Activated CD4-positive, alpha-beta T cell treated with anti-CD3 and anti-CD28 coated beads for 36 hours (primary cell): ENCODE measurements around the gene MAST2. TPM values are rescaled to one million over a fixed set of nuclear protein-coding genes. Genes with fewer than 3 reads are reported as not detected.
"Not testable (repeated sequence)": the region's sequence is repeated elsewhere in the genome, so short reads cannot be mapped to it uniquely, and the experiment has no call there.

Experiments used
- ATAC-seq: fragments of 200-7000 bp; cut with Tn5 transposase; one replicate; pipeline ENCODE4 v1.10.0; 2021; ENCODE audit warnings: mild to moderate bottlenecking, moderate library complexity
- CTCF ChIA-PET: fragments of 350-600 bp; sonication (Branson Sonifier 250); formaldehyde crosslinking; loops from one replicate; lab custom pipeline; 2021; ENCODE audit warnings: antibody characterized with exemption; lab: Charles Lee
- POLR2A ChIA-PET: fragments of 350-600 bp; sonication (Branson Sonifier 250); formaldehyde crosslinking; loops from one replicate; lab custom pipeline; 2021; ENCODE audit warnings: antibody characterized with exemption, inconsistent platforms; lab: Charles Lee
- DNase-seq: peaks from one replicate; pipeline ENCODE4 v3.0.0-alpha.2; 2020
- H3K27ac Mint-ChIP-seq: one replicate; pipeline ENCODE4 v1.8.0; 2021; ENCODE audit warnings: mixed read lengths
- H3K27me3 Mint-ChIP-seq: one replicate; pipeline ENCODE4 v1.8.0; 2021; ENCODE audit warnings: mixed read lengths
- H3K36me3 Mint-ChIP-seq: one replicate; pipeline ENCODE4 v1.8.0; 2021; ENCODE audit warnings: low read depth, mixed read lengths
- H3K4me1 Mint-ChIP-seq: one replicate; pipeline ENCODE4 v1.8.0; 2021; ENCODE audit warnings: mixed read lengths
- H3K4me3 Mint-ChIP-seq: one replicate; pipeline ENCODE4 v1.8.0; 2021; ENCODE audit warnings: mild to moderate bottlenecking, moderate library complexity, mixed read lengths
- H3K9me3 Mint-ChIP-seq: one replicate; pipeline ENCODE4 v1.8.0; 2021; ENCODE audit warnings: low read depth, mixed read lengths
- intact Hi-C, 2 experiments: fragments of 100-400 bp; cut with DNase I in 1 of 2; cut with micrococcal nuclease in 1 of 2; formaldehyde crosslinking; loops; one replicate each; pipeline versions ENCODE4 v1.14.2 to v1.15.1; 2022 to 2024; cut with DNase I, micrococcal nuclease
- total RNA-seq, 2 experiments: library from RNA; stranded (reverse); gene quantifications; one replicate each; pipeline ENCODE4 v1.2.3, GENCODE V29; 2021

Gene MAST2
- total RNA-seq, 2 experiments from 2014 or later = 20.1 to 22.9 TPM

DNA sequence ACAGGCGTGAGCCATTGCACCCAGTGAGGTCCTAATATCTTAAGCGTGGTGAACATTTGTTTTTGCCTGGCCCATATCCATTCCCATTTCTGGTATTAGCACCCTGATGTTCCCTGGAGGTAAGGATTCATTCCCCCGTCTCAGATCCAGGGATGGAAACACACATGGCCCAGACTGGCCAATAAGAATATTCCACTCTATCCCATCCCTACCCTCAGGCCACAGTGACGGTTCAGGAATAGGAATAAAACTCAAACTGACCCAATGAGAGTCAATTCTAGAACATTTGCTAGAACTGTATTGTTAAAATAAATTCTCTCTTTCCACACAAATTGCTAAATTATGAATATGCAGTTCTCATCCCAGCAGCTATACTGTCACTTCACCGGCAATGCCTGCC, 252.9 kb downstream of the MAST2 start:
- H3K36me3 Mint-ChIP-seq = no peaks in the 10 kb centered on the region
- DNase-seq (no peak), ATAC-seq (no peak)
- H3K27ac Mint-ChIP-seq = no peak overlapping the region
- intact Hi-C loops = no loop called here
- ChIA-PET CTCF (no interaction called here), POLR2A (no interaction called here)
- no peaks in the 10 kb centered on the region for H3K4me1 Mint-ChIP-seq
- no peak overlapping the region for H3K4me3 Mint-ChIP-seq
- H3K27me3 Mint-ChIP-seq = peaks cover 2% of the 10 kb centered on the region
- H3K9me3 Mint-ChIP-seq = no peaks in the 10 kb centered on the region

DNA sequence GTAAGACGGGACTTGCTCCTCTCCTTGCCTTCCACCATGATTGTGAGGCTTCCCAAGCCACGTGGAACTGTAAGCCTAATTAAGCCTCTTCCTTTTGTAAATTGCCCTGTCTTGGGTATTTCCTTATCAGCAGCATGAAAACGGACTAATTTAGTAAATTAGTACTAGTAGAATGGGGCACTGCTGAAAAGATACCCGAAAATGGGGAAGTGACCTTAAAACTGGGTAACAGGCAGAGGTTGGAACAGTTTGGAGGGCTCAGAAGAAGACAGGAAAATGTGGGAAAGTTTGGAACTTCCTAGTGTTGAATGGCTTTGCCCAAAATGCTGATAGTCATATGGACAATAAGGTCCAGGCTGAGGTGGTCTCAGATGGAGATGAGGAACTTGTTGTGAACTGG, 253.8 kb downstream of the MAST2 start:
- intact Hi-C loops, DNase-seq, H3K4me1 Mint-ChIP-seq, H3K36me3 Mint-ChIP-seq, CTCF ChIA-PET, ATAC-seq, H3K27ac Mint-ChIP-seq, H3K9me3 Mint-ChIP-seq, POLR2A ChIA-PET, H3K27me3 Mint-ChIP-seq, H3K4me3 Mint-ChIP-seq: not testable (repeated sequence)

GRCh38 chr1:46057781-46058180, 254.4 kb downstream of the MAST2 start:
- POLR2A ChIA-PET = interaction anchor here (0.6 kb wide), 1 partner anchor 1238 kb away, joined by 8 read pairs; no protein-coding TSS in a partner anchor

GRCh38 chr1:46058936-46059335, 255.5 kb downstream of the MAST2 start:
- Mint-ChIP-seq H3K36me3 (no peaks in the 10 kb centered on the region), H3K27ac (no peak overlapping the region), H3K4me1 (peaks cover 8% of the 10 kb centered on the region), H3K4me3 (no peak overlapping the region), H3K27me3 (peaks cover 2% of the 10 kb centered on the region), H3K9me3 (no peaks in the 10 kb centered on the region)
- ATAC-seq (no peak), DNase-seq (no peak)
- intact Hi-C loops = no loop called here
- ChIA-PET POLR2A (no interaction called here), CTCF (no interaction called here)

More at GRCh38 chr1:46057781-46058180, 254.4 kb downstream of the MAST2 start:
- peaks cover 4% of the 10 kb centered on the region for H3K4me1 Mint-ChIP-seq
- DNase-seq = no peak
- CTCF ChIA-PET = interaction anchor here (0.8 kb wide), 1 partner anchor 51 kb away, joined by 3 read pairs; no protein-coding TSS in a partner anchor
- no peak overlapping the region for H3K4me3 Mint-ChIP-seq
- H3K27ac Mint-ChIP-seq = no peak overlapping the region
- H3K36me3 Mint-ChIP-seq = no peaks in the 10 kb centered on the region
- ATAC-seq = no peak
- H3K9me3 Mint-ChIP-seq = no peaks in the 10 kb centered on the region
- H3K27me3 Mint-ChIP-seq = peaks cover 2% of the 10 kb centered on the region
- intact Hi-C loops = no loop called here

GRCh38 chr1:46061146-46061545, 257.7 kb downstream of the MAST2 start:
- POLR2A ChIA-PET = no interaction called here
- Mint-ChIP-seq H3K36me3 (no peaks in the 10 kb centered on the region), H3K27me3 (no peaks in the 10 kb centered on the region), H3K4me1 (peaks cover 18% of the 10 kb centered on the region), H3K4me3 (no peak overlapping the region), H3K9me3 (no peaks in the 10 kb centered on the region), H3K27ac (no peak overlapping the region)
- DNase-seq = no peak
- CTCF ChIA-PET = interaction anchor here (1.1 to 1.5 kb wide), 2 partner anchors 25 to 110 kb away, joined by 4 to 5 read pairs; no protein-coding TSS in a partner anchor
- intact Hi-C loops = no loop called here
- no peak for ATAC-seq

GRCh38 chr1:46062651-46063319, 259.4 kb downstream of the MAST2 start:
- intact Hi-C loops = no loop called here
- ChIA-PET POLR2A (no interaction called here), CTCF (interaction anchor here (0.5 to 1.2 kb wide), 5 partner anchors 35 to 142 kb away, joined by 3 to 5 read pairs (median 3); no protein-coding TSS in a partner anchor)
- Mint-ChIP-seq H3K36me3 (no peaks in the 10 kb centered on the region), H3K9me3 (no peaks in the 10 kb centered on the region), H3K4me3 (no peak overlapping the region), H3K4me1 (peaks cover 18% of the 10 kb centered on the region), H3K27me3 (no peaks in the 10 kb centered on the region), H3K27ac (peak overlapping the region; percentile 0)
- DNase-seq = peak; percentile 75
- peak; percentile 68 for ATAC-seq

DNA sequence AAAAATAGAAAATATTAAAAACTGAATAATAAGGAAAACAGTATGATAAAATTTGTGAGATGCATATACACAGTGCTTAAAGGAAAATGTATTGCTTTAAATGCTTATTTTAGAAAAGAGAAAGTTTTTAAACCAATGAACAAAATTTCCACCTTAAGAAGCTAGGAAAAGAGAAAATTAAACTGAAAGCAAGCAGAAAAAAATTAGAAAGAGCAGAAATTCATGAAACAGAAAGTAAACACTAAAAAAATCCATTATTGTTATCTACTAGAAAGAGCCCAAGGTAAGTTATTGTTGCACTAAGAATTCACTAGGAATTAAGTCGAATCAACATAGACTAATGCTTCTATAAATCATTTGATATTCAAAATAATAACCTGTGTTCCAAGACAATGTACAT, 261.3 kb downstream of the MAST2 start:
- H3K27me3 Mint-ChIP-seq = no peaks in the 10 kb centered on the region
- H3K4me1 Mint-ChIP-seq = peaks cover 18% of the 10 kb centered on the region
- H3K27ac Mint-ChIP-seq = no peak overlapping the region
- DNase-seq (no peak), ATAC-seq (no peak)
- CTCF ChIA-PET = interaction anchor here (0.6 to 1.4 kb wide), 4 partner anchors 15 to 1826 kb away, joined by 3 to 4 read pairs (median 3); no protein-coding TSS in a partner anchor
- no peaks in the 10 kb centered on the region for H3K9me3 Mint-ChIP-seq
- POLR2A ChIA-PET = no interaction called here
- intact Hi-C loops = no loop called here
- H3K36me3 Mint-ChIP-seq = no peaks in the 10 kb centered on the region
- no peak overlapping the region for H3K4me3 Mint-ChIP-seq

DNA sequence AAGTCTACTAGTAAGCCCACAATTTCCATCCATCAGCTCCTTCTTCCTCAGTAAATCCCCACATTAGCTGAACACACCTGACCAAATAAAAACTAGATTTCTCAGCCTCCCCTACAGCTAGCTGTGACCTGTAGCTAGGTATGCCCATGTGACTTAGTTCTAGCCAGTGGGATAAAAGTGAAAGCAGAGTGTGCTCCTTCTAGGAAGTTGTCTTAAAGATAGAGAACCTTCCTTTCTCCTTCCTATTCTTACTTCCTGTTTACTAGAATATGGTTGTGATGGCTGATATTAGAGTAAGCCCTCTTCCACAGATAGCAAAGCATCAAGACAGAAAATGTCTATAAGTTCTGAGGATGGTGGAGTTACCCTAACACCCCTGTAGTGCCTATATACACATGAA, 262.0 kb downstream of the MAST2 start:
- Mint-ChIP-seq H3K9me3 (no peaks in the 10 kb centered on the region), H3K27me3 (no peaks in the 10 kb centered on the region), H3K36me3 (no peaks in the 10 kb centered on the region), H3K4me1 (peaks cover 18% of the 10 kb centered on the region), H3K27ac (peak overlapping the region; percentile 20), H3K4me3 (no peak overlapping the region)
- intact Hi-C loops = no loop called here
- ChIA-PET CTCF (interaction anchor here (0.7 to 1.4 kb wide), 2 partner anchors 154 to 158 kb away, joined by 3 to 4 read pairs; no protein-coding TSS in a partner anchor), POLR2A (no interaction called here)
- ATAC-seq (peak; percentile 68), DNase-seq (no peak)

DNA sequence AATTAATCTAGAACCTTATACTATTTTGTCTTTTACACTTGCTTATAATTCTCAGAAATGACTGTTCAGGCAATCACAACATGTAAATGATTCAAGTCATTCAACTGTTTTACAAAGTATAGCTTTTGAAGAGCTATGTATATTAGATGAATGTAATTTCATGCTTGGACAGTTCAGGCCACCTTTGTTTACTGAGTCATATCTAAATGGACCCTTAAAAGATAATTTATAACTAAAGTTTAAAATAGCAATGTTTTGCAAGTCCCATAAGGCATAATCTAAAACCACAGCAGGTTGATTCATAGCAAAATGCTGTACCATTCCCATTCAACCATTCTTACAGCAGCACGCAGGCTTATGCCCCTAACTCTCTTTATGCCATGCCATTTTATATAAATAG, 264.2 kb downstream of the MAST2 start:
- ATAC-seq (no peak), DNase-seq (no peak)
- POLR2A ChIA-PET = no interaction called here
- no peaks in the 10 kb centered on the region for H3K36me3 Mint-ChIP-seq
- CTCF ChIA-PET = interaction anchor here (1.0 to 1.5 kb wide), 2 partner anchors 141 to 156 kb away, joined by 3 read pairs; no protein-coding TSS in a partner anchor
- no peak overlapping the region for H3K4me3 Mint-ChIP-seq
- no peak overlapping the region for H3K27ac Mint-ChIP-seq
- H3K27me3 Mint-ChIP-seq = no peaks in the 10 kb centered on the region
- peaks cover 15% of the 10 kb centered on the region for H3K4me1 Mint-ChIP-seq
- intact Hi-C loops = no loop called here
- H3K9me3 Mint-ChIP-seq = no peaks in the 10 kb centered on the region

GRCh38 chr1:46068525-46068924, 265.1 kb downstream of the MAST2 start:
- Mint-ChIP-seq H3K36me3 (no peaks in the 10 kb centered on the region), H3K4me1 (peaks cover 10% of the 10 kb centered on the region), H3K4me3 (no peak overlapping the region), H3K27me3 (no peaks in the 10 kb centered on the region), H3K27ac (no peak overlapping the region), H3K9me3 (no peaks in the 10 kb centered on the region)
- ChIA-PET CTCF (interaction anchor here (1.0 to 1.5 kb wide), 2 partner anchors 140 to 155 kb away, joined by 3 read pairs; no protein-coding TSS in a partner anchor), POLR2A (interaction anchor here (0.6 kb wide), 1 partner anchor 18 kb away, joined by 3 read pairs; no protein-coding TSS in a partner anchor)
- DNase-seq (no peak), ATAC-seq (no peak)
- intact Hi-C loops = no loop called here

GRCh38 chr1:46070164-46070814, 266.9 kb downstream of the MAST2 start:
- CTCF ChIA-PET = interaction anchor here (0.8 kb wide), 1 partner anchor 22 kb away, joined by 3 read pairs; no protein-coding TSS in a partner anchor
- Mint-ChIP-seq H3K4me3 (no peak overlapping the region), H3K27ac (no peak overlapping the region), H3K9me3 (no peaks in the 10 kb centered on the region), H3K36me3 (no peaks in the 10 kb centered on the region), H3K27me3 (no peaks in the 10 kb centered on the region), H3K4me1 (peaks cover 3% of the 10 kb centered on the region)
- intact Hi-C loops = no loop called here
- ATAC-seq (no peak), DNase-seq (no peak)
- POLR2A ChIA-PET = no interaction called here
